Stomach (tissue), 4 donors: ENCODE data around the gene BBS1.

Experiments used
- CTCF ChIP-seq, 7 experiments: fragments of 450-650 bp in 4 of 7; fragments of 200-600 bp in 3 of 7; sonication (generic) in 3 of 7; IDR thresholded peaks; one replicate each; pipeline ENCODE4 v1.5.1; 2016 to 2019; ENCODE audit warnings: antibody characterized with exemption in 7 of 7, control low read depth in 2 of 7, mild to moderate bottlenecking in 1 of 7
- POLR2AphosphoS5 ChIP-seq, 3 donors: sonication (generic); formaldehyde crosslinking; IDR thresholded peaks; one replicate each; pipeline ENCODE4 v1.6.1; 2016; ENCODE audit warnings: antibody characterized with exemption in 3 of 3

DNA sequence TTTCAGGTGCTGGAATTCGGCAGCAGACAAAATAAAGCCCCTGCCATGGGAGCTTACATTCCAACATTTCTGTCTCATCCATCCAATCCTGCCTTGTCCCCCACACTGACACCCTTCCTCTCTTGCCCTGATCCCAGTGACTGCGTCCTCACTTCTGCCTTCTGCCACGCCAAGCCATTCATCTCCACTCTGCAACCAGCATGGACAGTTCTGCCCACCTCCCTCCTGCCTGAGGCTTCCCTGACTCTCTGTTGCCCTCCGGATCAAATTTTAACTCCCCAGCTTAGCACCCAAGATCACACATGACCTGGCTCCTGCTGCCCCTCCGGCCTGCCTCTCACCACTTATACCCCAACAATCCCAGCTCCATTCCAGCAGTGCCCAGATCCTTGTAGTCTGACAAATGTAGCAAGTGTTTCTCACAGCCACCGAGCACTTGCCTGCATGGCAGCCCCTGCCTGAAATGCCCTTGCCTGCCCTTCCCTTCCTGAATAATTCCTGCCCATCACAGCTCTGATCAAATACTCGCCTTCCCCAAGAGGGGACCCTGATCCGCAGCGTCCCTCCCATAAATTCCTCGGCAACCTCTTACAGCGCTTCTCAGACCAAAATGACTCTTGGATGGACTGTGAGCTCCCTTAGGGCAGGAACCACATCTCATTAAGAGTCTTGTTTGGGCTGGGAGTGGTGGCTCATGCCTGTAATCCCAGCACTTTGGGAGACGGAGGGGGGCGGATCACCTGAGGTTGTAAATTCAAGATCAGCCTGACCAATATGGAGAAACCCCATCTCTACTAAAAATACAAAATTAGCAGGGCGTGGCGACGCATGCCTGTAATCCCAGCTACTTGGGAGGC is 38.6 kb downstream of the BBS1 start:
- TF ChIP-seq CTCF (IDR thresholded peaks at IDR 0.05) (no peak), POLR2AphosphoS5 (IDR thresholded peaks at IDR 0.05) (no peak)
